Psoas muscle (tissue), 8 donors: ENCODE data around the gene CACNA1D. TPM values are rescaled to one million over a fixed set of nuclear protein-coding genes. Genes with fewer than 3 reads are reported as not detected.

Experiments used
- ATAC-seq, 4 donors: fragments of 200-7000 bp; cut with Tn5 transposase; one replicate each; pipeline ENCODE4 v1.9.1; 2020; ENCODE audit warnings: moderate library complexity in 3 of 4, mild to moderate bottlenecking in 2 of 4
- DNase-seq, 2 donors: peaks; one replicate each; pipeline ENCODE4 v3.0.0-alpha.2; 2020
- H3K27ac ChIP-seq: fragments of 200-600 bp; one replicate; pipeline ENCODE4 v1.8.0; 2022
- H3K27me3 ChIP-seq, 3 donors: fragments of 200-600 bp in 1 of 3; one replicate each; pipeline versions ENCODE4 v1.6.1 to v1.8.0; 2013 to 2022; ENCODE audit warnings: low read length in 2 of 3, mild to moderate bottlenecking in 2 of 3, moderate library complexity in 1 of 3; ENCODE audit not compliant: insufficient read depth in 3 of 3
- H3K36me3 ChIP-seq, 2 donors: fragments of 200-600 bp in 1 of 2; one replicate each; pipeline versions ENCODE4 v1.6.1 to v1.8.0; 2013 to 2022; ENCODE audit warnings: low read depth in 1 of 2, mild to moderate bottlenecking in 1 of 2, moderate library complexity in 1 of 2; ENCODE audit not compliant: insufficient read depth in 1 of 2
- H3K4me1 ChIP-seq: fragments of 200-600 bp; one replicate; pipeline ENCODE4 v1.8.0; 2022
- H3K4me3 ChIP-seq: fragments of 200-600 bp; one replicate; pipeline ENCODE4 v1.8.0; 2022; ENCODE audit warnings: mild to moderate bottlenecking
- H3K9me3 ChIP-seq: fragments of 200-600 bp; one replicate; pipeline ENCODE4 v1.8.0; 2022
- CTCF ChIP-seq: fragments of 200-600 bp; IDR thresholded peaks from one replicate; pipeline ENCODE4 v1.8.0; 2022; ENCODE audit warnings: antibody characterized with exemption
- WGBS, 3 donors: extraction: QIAGEN DNeasy Blood & Tissue Kit; methylation state at CpG; one replicate each; pipeline versions ENCODE4 v1.1.6 to v1.1.7; 2013; 5-methylcytosine and 5-hydroxymethylcytosine counted together
- intact Hi-C, 2 donors: fragments of 100-400 bp; cut with DNase I; formaldehyde crosslinking; loops; one replicate each; pipeline versions ENCODE4 v1.11.0 to v1.14.2; 2022
- polyA plus RNA-seq, 3 donors: library from polyadenylated mRNA; stranded (reverse); fragments of 200-250 nt; gene quantifications; one replicate each; pipeline ENCODE4 v1.2.3, GENCODE V29; 2013
- total RNA-seq, 4 donors: library from RNA; stranded (reverse); fragmentation: NEBNext Ultra II Directional in 2 of 4; extraction: Animal tissue kit (Norgen Biotek cat#: 25700) in 2 of 4; gene quantifications; one replicate each; pipeline versions ENCODE4 v1.2.1 to v1.2.4, GENCODE V29; 2021 to 2023
- donor health status: healthy with polysubstance abuse.
- donor health status: DM: no; HTN: no; CAD: no; lungs with moderate emphysema.
- donor health status: Bipolar disorder and iron deficiency.
- donor health status: healthy.
- donor health status: DM: yes; HTN: yes; CAD: no.
- donor health status: DM: no; HTN: no; CAD: no.
- donor health status: DM: no; HTN: no; CAD: no.
- donor health status: DM: yes; HTN: yes; CAD: no.

The CACNA1D gene
- total and polyA plus RNA-seq, 7 donors, result 0.05 to 0.82 (median 0.28) TPM; not detected in 2

- WGBS, 3 donors, result 79 to 84% (median 84%) methylated on average over 5 of the region's 5 CpGs
These were observed 280.6 kb downstream of the CACNA1D start for GRCh38 chr3:53775018-53775417.

GRCh38 chr3:53775834-53776251, 281.4 kb downstream of the CACNA1D start:
- Histone ChIP-seq H3K27ac (no peak overlapping the region), H3K4me1 (no peaks in the 10 kb centered on the region), H3K9me3 (no peaks in the 10 kb centered on the region), H3K27me3 (peaks cover 0 to 4% (median 0%) of the 10 kb centered on the region in 3 donors), H3K4me3 (no peak overlapping the region), H3K36me3 (no peaks in the 10 kb centered on the region)
- 76 to 81% (median 79%) methylated on average over 5 of the region's 5 CpGs for WGBS, 3 donors
- ATAC-seq, result no peak
- no peak for DNase-seq
- intact Hi-C loops, result no loop called here
- TF ChIP-seq CTCF, result no peak

More at GRCh38 chr3:53775018-53775417, 280.6 kb downstream of the CACNA1D start:
- no peaks in the 10 kb centered on the region for H3K36me3 ChIP-seq
- intact Hi-C loops, result no loop called here
- H3K9me3 ChIP-seq, result no peaks in the 10 kb centered on the region
- DNase-seq (no peak), ATAC-seq (no peak)
- H3K27ac ChIP-seq, result no peak overlapping the region
- no peak overlapping the region for H3K4me3 ChIP-seq
- peaks cover 0 to 4% (median 0%) of the 10 kb centered on the region in 3 donors for H3K27me3 ChIP-seq
- TF ChIP-seq CTCF, result no peak
- no peaks in the 10 kb centered on the region for H3K4me1 ChIP-seq

- Histone ChIP-seq H3K36me3 (no peaks in the 10 kb centered on the region), H3K4me3 (no peak overlapping the region), H3K27me3 (peaks cover 0 to 4% (median 0%) of the 10 kb centered on the region in 3 donors), H3K9me3 (no peaks in the 10 kb centered on the region), H3K4me1 (no peaks in the 10 kb centered on the region), H3K27ac (no peak overlapping the region)
- 62 to 67% (median 64%) methylated on average over 9 of the region's 9 CpGs for WGBS, 3 donors
- no peak for DNase-seq
- no peak for TF ChIP-seq CTCF
- ATAC-seq, result no peak
- intact Hi-C loops, result no loop called here
These were observed 282.2 kb downstream of the CACNA1D start for GRCh38 chr3:53776494-53777101.

GRCh38 chr3:53777468-53777867, 283.1 kb downstream of the CACNA1D start:
- WGBS, 3 donors, result 84 to 85% (median 85%) methylated on average over 8 of the region's 8 CpGs

More at GRCh38 chr3:53777468-53777867, 283.1 kb downstream of the CACNA1D start:
- no peak for ATAC-seq
- H3K4me1 ChIP-seq, result no peaks in the 10 kb centered on the region
- no peak overlapping the region for H3K4me3 ChIP-seq
- H3K27me3 ChIP-seq, result peaks cover 0 to 4% (median 0%) of the 10 kb centered on the region in 3 donors
- H3K9me3 ChIP-seq, result no peaks in the 10 kb centered on the region
- intact Hi-C loops, result no loop called here
- H3K36me3 ChIP-seq, result no peaks in the 10 kb centered on the region
- H3K27ac ChIP-seq, result no peak overlapping the region
- no peak for TF ChIP-seq CTCF
- DNase-seq, result no peak
